Measurements from ENCODE around the gene AASDH.

AASDH gene

DNA sequence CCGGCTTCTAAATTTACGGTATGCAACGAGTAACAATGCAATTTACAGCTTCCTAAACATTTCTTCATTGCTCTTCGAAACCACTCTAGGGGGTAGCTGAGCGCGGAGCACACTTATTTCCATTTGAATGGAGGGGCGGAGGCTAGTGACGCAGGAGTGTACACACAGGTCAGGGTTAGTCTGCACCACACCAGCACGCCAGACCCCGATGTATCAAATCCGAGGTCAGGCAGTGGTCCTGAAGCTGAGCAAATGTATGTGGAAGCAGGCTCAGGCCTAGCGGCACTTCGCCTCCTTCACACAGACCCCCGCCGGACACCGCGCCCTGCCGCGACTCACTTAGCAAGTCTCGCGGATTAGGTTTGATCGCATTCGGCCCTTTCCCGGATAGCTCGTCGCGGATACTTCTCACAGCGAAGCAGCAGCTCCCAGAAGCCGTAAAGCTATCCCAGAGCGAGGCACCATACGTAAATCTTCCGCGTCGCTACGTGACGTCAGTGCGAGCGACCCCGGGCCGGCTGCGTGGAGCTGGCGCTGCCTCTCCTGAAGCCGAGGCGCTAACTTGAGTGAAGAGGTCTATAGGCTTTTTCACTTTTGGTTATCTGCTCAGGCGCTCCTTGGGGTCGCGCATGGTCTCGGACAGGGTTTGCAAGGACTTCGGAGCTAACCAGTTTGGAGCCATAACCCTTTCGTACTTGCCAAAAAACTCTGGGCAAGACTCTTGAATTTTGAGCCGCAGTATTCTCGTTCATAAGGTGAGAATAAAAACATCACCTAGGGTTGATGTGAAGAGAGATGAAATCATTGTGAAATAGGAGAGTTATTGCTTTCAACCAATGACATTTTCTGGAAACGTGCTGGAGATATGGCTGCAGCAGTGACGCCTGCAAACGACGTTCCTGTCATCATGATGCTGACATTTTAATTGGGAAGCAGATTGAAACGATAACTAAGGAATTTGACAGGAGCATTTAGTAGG is at the start of gene AASDH:
Gene AASDH (minus strand): TSS at position 469 of the 979 bp plus-strand sequence. CDS start 3,192 bp downstream, outside the sequence.
- DNase-seq: peak; percentile 91

DNA sequence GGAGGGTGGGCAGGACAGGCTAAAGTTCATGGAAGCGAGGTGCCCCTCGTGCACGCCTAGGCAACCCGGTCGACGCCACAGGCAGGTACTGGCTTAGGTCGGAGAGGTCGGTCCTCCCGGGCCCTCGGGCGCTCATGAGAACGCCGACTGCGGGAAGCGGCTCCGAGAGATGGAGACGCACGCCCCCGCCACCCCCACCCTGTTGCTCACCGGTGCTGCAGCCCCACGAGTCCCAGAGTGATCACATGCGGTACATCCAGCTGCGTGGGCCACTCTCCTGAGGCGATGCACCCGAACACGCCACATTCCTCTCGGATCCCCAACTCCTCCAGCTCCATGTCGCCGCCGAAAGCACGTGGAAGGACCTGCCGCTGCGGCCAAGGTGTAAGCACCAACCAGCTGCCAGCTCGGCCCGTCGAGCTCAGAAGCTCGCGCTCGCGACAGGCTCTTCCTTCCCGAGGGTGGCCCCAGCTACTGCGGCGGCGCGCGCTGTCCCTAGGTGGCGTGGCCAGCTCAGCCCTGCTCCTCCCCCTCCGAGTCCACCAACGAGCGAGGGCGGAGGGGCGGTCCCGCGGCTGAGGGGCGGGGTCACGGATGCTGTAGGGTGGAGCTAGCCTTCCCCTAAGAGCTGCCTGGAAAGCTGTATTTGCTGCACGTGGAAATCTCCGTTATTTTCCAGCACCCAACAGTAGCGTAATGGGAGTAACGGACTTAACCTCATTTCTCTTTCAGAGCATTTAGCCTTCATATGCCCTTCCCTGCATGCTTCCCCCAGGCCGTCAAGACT is 48.0 kb upstream of the AASDH start, which contains the start of gene PPAT:
Gene PPAT (minus strand): TSS at position 476 of the 787 bp plus-strand sequence. CDS start 138 bp downstream, at position 338.
- peak; percentile 94 for DNase-seq

DNA sequence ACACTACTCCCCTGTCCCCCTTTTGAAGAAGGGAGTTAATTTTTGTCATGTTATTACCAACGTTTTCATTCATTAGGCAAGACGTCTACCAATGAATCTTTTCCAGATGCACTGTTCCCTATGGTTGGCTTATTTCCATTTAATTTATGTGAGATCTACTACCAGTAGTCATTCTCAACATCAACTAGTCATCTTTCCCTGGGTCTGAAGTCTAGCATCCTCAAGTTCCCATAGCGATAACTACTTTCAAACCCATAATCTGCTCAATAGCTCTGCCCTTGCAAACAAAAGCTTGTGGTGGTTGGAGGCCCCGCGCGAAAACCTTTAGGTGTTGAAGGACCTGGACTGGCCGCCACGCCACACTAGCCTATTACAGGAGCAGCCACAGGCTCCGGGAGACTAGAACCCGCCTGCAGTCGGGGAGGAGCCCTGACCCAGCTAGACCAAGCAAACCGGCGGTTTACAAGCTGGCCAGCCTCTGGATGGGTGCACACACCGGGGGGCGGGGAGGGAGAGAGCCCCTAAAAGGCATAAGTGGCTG is 47.4 kb upstream of the AASDH start:
- peak; percentile 50 for DNase-seq

- no peak for DNase-seq
These were observed 46.0 kb upstream of the AASDH start for GRCh38 chr4:56433280-56433679.

- DNase-seq: no peak
These were observed 42.9 kb upstream of the AASDH start for GRCh38 chr4:56430203-56430602.

DNA sequence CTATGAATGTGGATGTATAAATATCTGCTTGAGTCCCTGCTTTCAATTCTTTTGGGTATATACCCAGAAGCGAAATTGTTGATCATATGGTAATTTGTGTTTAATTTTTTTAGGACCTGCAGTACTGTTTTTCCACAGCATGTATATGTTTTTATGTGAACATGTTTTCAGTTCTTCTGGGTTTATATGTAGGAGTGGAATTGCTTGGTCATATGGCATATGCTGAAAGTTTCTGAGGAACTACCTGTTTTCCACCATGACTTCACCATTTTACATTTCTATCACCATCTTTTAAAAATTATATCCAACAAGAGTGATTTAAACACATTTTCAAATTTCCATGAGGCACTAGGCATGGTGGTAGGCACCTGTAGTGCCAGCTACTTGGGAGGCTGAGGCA is 39.9 kb upstream of the AASDH start:
- no peak for DNase-seq

- no peak for DNase-seq
These were observed 39.0 kb upstream of the AASDH start for GRCh38 chr4:56426273-56426672.

- DNase-seq: no peak
These were observed 38.2 kb upstream of the AASDH start for GRCh38 chr4:56425518-56425917.

- peak; percentile 50 for DNase-seq
These were observed 37.6 kb upstream of the AASDH start for GRCh38 chr4:56424697-56425514.

GRCh38 chr4:56424176-56424575 is 36.9 kb upstream of the AASDH start:
- DNase-seq: no peak

- DNase-seq: no peak
These were observed 30.1 kb upstream of the AASDH start for GRCh38 chr4:56417396-56417795.

DNA sequence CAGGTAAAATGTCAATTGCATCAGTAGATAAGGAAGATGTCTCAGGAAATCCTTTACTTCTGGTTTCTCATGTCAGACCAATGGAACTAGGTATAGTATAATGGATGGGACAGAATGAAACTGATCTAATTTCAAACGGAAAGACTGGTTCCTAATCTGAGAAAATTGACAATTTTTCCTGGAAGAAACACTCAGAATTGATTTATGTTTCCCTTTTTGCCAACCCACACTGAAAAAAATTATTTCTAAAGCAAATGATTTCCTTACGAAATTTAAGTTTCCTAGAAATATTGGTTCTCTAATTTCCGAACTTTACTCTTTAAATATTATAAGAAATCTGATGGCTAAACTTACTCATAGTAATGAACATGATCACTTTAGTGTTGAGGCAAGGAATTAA is 29.1 kb upstream of the AASDH start:
- no peak for DNase-seq

- DNase-seq: no peak
These were observed 26.9 kb upstream of the AASDH start for GRCh38 chr4:56414135-56414670.

- peak; percentile 99 for DNase-seq
These were observed 23.2 kb upstream of the AASDH start for GRCh38 chr4:56410247-56411062.

GRCh38 chr4:56409511-56410090 is 22.3 kb upstream of the AASDH start:
- DNase-seq: no peak

DNA sequence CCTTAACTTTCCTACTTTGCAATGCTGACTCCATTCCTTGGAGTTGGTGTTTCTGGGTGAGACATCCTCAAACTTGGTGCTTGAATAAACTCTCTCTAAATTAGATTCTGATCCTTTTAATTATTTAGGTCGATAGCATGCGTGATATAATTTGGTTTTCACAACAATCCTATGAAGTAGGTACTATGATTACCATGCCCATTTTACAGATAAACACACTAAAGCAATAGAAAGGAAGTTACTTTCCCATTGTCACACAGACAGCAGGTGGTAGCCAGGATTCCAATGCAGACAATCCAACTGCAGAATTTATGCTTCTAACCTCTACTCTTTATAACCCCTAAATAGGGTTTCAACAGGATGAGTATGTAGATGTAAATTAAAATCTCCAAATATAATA is 21.7 kb upstream of the AASDH start:
- no peak for DNase-seq

GRCh38 chr4:56406151-56406550 is 18.9 kb upstream of the AASDH start:
- DNase-seq: no peak

- no peak for DNase-seq
These were observed 17.7 kb upstream of the AASDH start for GRCh38 chr4:56405016-56405415.

- DNase-seq: no peak
These were observed 13.3 kb upstream of the AASDH start for GRCh38 chr4:56400560-56400959.

GRCh38 chr4:56391270-56391669 is 4.0 kb upstream of the AASDH start:
- DNase-seq: no peak

- no peak for DNase-seq
These were observed 2.3 kb upstream of the AASDH start for GRCh38 chr4:56389558-56389957.
